Spleen (tissue), 7 donors: Measurements from ENCODE around the gene GMNC.

Experiments used
- POLR2A ChIP-seq, 3 donors: fragments of 450-650 bp; IDR thresholded peaks; one replicate each; pipeline ENCODE4 v1.5.1; 2017; ENCODE audit warnings: antibody characterized with exemption in 3 of 3, mild to moderate bottlenecking in 1 of 3
- TF ChIP-seq, protein P1 (sequence below), 11 experiments: fragments of 200-600 bp in 7 of 11; fragments of 450-650 bp in 4 of 11; sonication (generic) in 4 of 11; IDR thresholded peaks in 8 of 11; conservative IDR thresholded peaks in 3 of 11; 1 replicate in 7 of 11; 2 replicates in 4 of 11; pipeline versions ENCODE4 v1.4.0 to v1.8.0; 2016 to 2021; ENCODE audit warnings: antibody characterized with exemption in 11 of 11, inconsistent platforms in 4 of 11, mild to moderate bottlenecking in 1 of 11
- donor health status: DM: no; HTN: no; CAD: no; lungs with moderate emphysema.
- donor health status: DM: no; HTN: no; CAD: no.
- donor health status: DM: no; HTN: no; CAD: no.

DNA sequence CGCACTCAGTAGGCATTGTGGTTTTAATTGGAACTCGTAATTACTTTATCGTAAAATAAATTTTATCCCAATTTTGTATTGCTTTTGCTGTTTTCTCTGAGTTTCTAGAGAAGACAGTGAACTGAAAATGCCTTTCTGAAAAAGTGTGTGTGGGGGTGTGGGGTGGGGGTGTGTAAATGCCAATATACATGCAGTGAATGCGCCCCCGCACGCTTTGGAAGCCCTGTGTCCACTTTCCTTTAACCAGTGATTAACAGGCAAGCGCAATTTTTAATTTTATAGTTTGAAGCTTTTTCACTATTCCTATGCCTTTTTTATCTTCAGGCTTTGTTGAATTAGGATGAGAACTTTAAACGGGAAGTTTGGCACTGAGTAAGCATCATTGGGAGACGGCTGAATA, 47.4 kb upstream of the GMNC start:
- TF ChIP-seq, protein P1, sequence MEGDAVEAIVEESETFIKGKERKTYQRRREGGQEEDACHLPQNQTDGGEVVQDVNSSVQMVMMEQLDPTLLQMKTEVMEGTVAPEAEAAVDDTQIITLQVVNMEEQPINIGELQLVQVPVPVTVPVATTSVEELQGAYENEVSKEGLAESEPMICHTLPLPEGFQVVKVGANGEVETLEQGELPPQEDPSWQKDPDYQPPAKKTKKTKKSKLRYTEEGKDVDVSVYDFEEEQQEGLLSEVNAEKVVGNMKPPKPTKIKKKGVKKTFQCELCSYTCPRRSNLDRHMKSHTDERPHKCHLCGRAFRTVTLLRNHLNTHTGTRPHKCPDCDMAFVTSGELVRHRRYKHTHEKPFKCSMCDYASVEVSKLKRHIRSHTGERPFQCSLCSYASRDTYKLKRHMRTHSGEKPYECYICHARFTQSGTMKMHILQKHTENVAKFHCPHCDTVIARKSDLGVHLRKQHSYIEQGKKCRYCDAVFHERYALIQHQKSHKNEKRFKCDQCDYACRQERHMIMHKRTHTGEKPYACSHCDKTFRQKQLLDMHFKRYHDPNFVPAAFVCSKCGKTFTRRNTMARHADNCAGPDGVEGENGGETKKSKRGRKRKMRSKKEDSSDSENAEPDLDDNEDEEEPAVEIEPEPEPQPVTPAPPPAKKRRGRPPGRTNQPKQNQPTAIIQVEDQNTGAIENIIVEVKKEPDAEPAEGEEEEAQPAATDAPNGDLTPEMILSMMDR (IDR thresholded peaks at IDR 0.05 in 8 of 11, conservative IDR thresholded peaks at IDR 0.05 in 3 of 11) = no peak
- TF ChIP-seq POLR2A (IDR thresholded peaks at IDR 0.05) = no peak
